Activated B cell treated with CpG ODN at 0.5 μM for 24 hours (primary cell): ENCODE results near the gene PNPT1. TPM values are rescaled to one million over a fixed set of nuclear protein-coding genes. Genes with fewer than 3 reads are reported as not detected.
"Not testable (repeated sequence)": the region's sequence is repeated elsewhere in the genome, so short reads cannot be mapped to it uniquely, and the experiment has no call there.

Experiments used
- ATAC-seq: fragments of 200-7000 bp; cut with Tn5 transposase; one replicate; pipeline ENCODE4 v1.10.0; 2021; ENCODE audit warnings: low read depth, mild to moderate bottlenecking, moderate library complexity
- CTCF ChIA-PET: fragments of 350-600 bp; sonication (Branson Sonifier 250); formaldehyde crosslinking; loops from one replicate; lab custom pipeline; 2021; ENCODE audit warnings: antibody characterized with exemption; lab: Charles Lee
- POLR2A ChIA-PET: fragments of 350-600 bp; sonication (Branson Sonifier 250); formaldehyde crosslinking; loops from one replicate; lab custom pipeline; 2021; ENCODE audit warnings: antibody characterized with exemption; lab: Charles Lee
- DNase-seq: peaks from one replicate; pipeline ENCODE4 v3.0.0; 2022
- H3K27ac Mint-ChIP-seq: one replicate; pipeline ENCODE4 v1.8.0; 2020; ENCODE audit warnings: mixed read lengths
- H3K27me3 Mint-ChIP-seq: one replicate; pipeline ENCODE4 v1.8.0; 2021; ENCODE audit warnings: mixed read lengths
- H3K36me3 Mint-ChIP-seq: one replicate; pipeline ENCODE4 v1.8.0; 2021; ENCODE audit warnings: low read depth, mixed read lengths
- H3K4me1 Mint-ChIP-seq: one replicate; pipeline ENCODE4 v1.8.0; 2021; ENCODE audit warnings: mixed read lengths
- H3K4me3 Mint-ChIP-seq: one replicate; pipeline ENCODE4 v1.8.0; 2020; ENCODE audit warnings: mild to moderate bottlenecking, mixed read lengths
- H3K9me3 Mint-ChIP-seq: one replicate; pipeline ENCODE4 v1.8.0; 2020; ENCODE audit warnings: mixed read lengths
- CTCF ChIP-seq: fragments of 200-600 bp; IDR thresholded peaks from one replicate; pipeline ENCODE4 v1.8.0; 2022; ENCODE audit warnings: antibody characterized with exemption, mild to moderate bottlenecking
- intact Hi-C: fragments of 100-400 bp; cut with micrococcal nuclease; formaldehyde crosslinking; loops from one replicate; pipeline ENCODE4 v1.15.1; 2024
- total RNA-seq: library from RNA; stranded (reverse); gene quantifications from 2 replicates; pipeline ENCODE4 v1.2.3, GENCODE V29; 2022

Gene PNPT1
- total RNA-seq, 1 donor from 2014 or later, result 35.8 TPM

- ChIA-PET CTCF (no interaction called here), POLR2A (no interaction called here)
- H3K9me3 Mint-ChIP-seq, result no peaks in the 10 kb centered on the region
- no peak overlapping the region for H3K27ac Mint-ChIP-seq
- no peak for DNase-seq
- intact Hi-C loops, result no loop called here
- no peak overlapping the region for H3K4me3 Mint-ChIP-seq
- no peak for TF ChIP-seq CTCF
- peaks cover 23% of the 10 kb centered on the region for H3K27me3 Mint-ChIP-seq
- no peak for ATAC-seq
- H3K36me3 Mint-ChIP-seq, result no peaks in the 10 kb centered on the region
- no peaks in the 10 kb centered on the region for H3K4me1 Mint-ChIP-seq
These were observed 14.1 kb upstream of the PNPT1 start for GRCh38 chr2:55707751-55708150.

- peaks cover 28% of the 10 kb centered on the region for H3K27me3 Mint-ChIP-seq
These were observed 12.6 kb upstream of the PNPT1 start for GRCh38 chr2:55706258-55706657.

GRCh38 chr2:55705027-55705653 is 11.5 kb upstream of the PNPT1 start:
- H3K9me3 Mint-ChIP-seq, result no peaks in the 10 kb centered on the region
- ATAC-seq, result no peak
- no peak for TF ChIP-seq CTCF
- H3K36me3 Mint-ChIP-seq, result no peaks in the 10 kb centered on the region
- intact Hi-C loops, result no loop called here
- H3K27ac Mint-ChIP-seq, result no peak overlapping the region
- H3K4me3 Mint-ChIP-seq, result no peak overlapping the region
- ChIA-PET CTCF (no interaction called here), POLR2A (no interaction called here)
- H3K27me3 Mint-ChIP-seq, result peaks cover 32% of the 10 kb centered on the region
- DNase-seq, result no peak
- H3K4me1 Mint-ChIP-seq, result no peaks in the 10 kb centered on the region

More at GRCh38 chr2:55706258-55706657, 12.6 kb upstream of the PNPT1 start:
- H3K9me3 Mint-ChIP-seq, H3K4me3 Mint-ChIP-seq, POLR2A ChIA-PET, H3K4me1 Mint-ChIP-seq, intact Hi-C loops, DNase-seq, CTCF ChIA-PET, ATAC-seq, H3K36me3 Mint-ChIP-seq, H3K27ac Mint-ChIP-seq: not testable (repeated sequence)

- CTCF ChIA-PET, result no interaction called here
- POLR2A ChIA-PET, result no interaction called here
- TF ChIP-seq CTCF, result no peak
These were observed 9.7 kb upstream of the PNPT1 start for GRCh38 chr2:55703350-55703749.

GRCh38 chr2:55692740-55693139 is 904 bp downstream of the PNPT1 start:
- Mint-ChIP-seq H3K36me3 (peaks cover 36% of the 10 kb centered on the region), H3K27ac (peak overlapping the region; percentile 79), H3K4me1 (peaks cover 30% of the 10 kb centered on the region), H3K4me3 (peak overlapping the region; percentile 96)
- H3K27me3 Mint-ChIP-seq, DNase-seq, ATAC-seq, CTCF ChIA-PET, H3K9me3 Mint-ChIP-seq: not testable (repeated sequence)
- POLR2A ChIA-PET, result interaction anchor here (0.5 to 1.3 kb wide), 3 partner anchors 74 to 416 kb away, joined by 3 read pairs; no protein-coding TSS in a partner anchor
- intact Hi-C loops, result loop anchor here (1.0 to 10.0 kb wide), 5 partner anchors 75 to 1905 kb away; partner anchors contain the start of genes ACYP2, ASB3, CFAP36 and ERLEC1

More at GRCh38 chr2:55703350-55703749, 9.7 kb upstream of the PNPT1 start:
- no peaks in the 10 kb centered on the region for H3K36me3 Mint-ChIP-seq
- H3K27ac Mint-ChIP-seq, result no peak overlapping the region
- no peaks in the 10 kb centered on the region for H3K4me1 Mint-ChIP-seq
- DNase-seq (no peak), ATAC-seq (no peak)
- no peak overlapping the region for H3K4me3 Mint-ChIP-seq
- H3K9me3 Mint-ChIP-seq, result no peaks in the 10 kb centered on the region
- intact Hi-C loops, result no loop called here
- peaks cover 37% of the 10 kb centered on the region for H3K27me3 Mint-ChIP-seq

- H3K36me3 Mint-ChIP-seq, result peaks cover 49% of the 10 kb centered on the region
- DNase-seq, result no peak
- ChIA-PET POLR2A (interaction anchor here (0.6 kb wide), 1 partner anchor 18 kb away, joined by 3 read pairs; no protein-coding TSS in a partner anchor), CTCF (no interaction called here)
- no peak overlapping the region for H3K27ac Mint-ChIP-seq
- no peak for ATAC-seq
- H3K27me3 Mint-ChIP-seq, result no peaks in the 10 kb centered on the region
- H3K4me1 Mint-ChIP-seq, result no peaks in the 10 kb centered on the region
- H3K9me3 Mint-ChIP-seq, result no peaks in the 10 kb centered on the region
- intact Hi-C loops, result no loop called here
- TF ChIP-seq CTCF, result no peak
- no peak overlapping the region for H3K4me3 Mint-ChIP-seq
These were observed 21.0 kb downstream of the PNPT1 start for GRCh38 chr2:55672630-55673029.
